HG03342 (cell line): Measurements from ENCODE around the gene MRNIP.

Experiments
- ATAC-seq: cut with Tn5 transposase; IDR thresholded peaks from one replicate; pipeline ENCODE4 v1.9.1; 2021; ENCODE audit warnings: mild to moderate bottlenecking, moderate library complexity; ENCODE audit not compliant: unreplicated experiment

MRNIP gene

DNA sequence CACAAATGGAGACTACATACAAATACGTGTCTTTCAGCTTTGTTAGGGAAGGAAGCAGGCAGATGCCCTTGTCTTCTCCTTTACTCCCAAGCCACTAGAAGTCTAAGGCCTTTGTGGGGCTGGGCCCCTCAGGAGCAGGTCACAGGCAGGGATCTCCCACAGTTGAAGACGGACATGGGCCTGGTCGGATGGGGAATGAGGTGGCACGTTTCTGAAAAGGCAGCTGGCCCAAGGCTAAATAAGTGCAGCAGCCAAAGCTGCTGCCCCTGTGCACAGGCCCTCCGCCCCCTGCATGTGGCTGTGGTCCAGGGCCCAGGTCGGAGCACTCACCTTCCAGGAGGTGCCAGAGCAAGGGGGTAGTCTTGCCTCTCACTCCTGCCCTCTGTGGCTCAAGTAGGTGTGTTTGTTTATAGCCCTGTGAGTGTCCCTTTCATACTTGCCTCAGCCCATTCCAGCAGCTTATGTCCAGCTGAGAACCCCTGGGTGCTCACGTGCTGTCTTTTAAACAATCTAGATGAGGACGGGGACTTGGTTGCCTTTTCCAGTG is 36.1 kb downstream of the MRNIP start:
- ATAC-seq = no peak

DNA sequence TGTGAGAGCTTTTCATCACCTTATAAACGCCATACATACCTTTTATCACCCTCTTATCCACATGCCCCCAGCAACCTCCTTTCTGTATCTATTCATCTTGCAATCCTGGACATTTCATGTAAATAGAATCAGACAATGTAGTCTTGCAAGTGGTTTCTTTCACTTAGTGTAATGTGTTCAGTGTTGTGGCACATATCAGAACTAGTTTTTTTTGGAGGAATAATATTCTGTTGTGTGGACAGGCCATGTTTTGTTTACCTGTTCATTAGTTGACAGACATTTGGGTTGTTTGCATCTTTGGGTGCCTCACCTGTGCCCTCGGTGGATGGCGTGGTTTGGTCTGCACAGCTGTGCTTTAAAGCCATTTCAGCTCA is 36.6 kb downstream of the MRNIP start:
- no peak for ATAC-seq

- ATAC-seq = peak; percentile 43
These were observed 37.1 kb downstream of the MRNIP start for GRCh38 chr5:179821298-179822058.

DNA sequence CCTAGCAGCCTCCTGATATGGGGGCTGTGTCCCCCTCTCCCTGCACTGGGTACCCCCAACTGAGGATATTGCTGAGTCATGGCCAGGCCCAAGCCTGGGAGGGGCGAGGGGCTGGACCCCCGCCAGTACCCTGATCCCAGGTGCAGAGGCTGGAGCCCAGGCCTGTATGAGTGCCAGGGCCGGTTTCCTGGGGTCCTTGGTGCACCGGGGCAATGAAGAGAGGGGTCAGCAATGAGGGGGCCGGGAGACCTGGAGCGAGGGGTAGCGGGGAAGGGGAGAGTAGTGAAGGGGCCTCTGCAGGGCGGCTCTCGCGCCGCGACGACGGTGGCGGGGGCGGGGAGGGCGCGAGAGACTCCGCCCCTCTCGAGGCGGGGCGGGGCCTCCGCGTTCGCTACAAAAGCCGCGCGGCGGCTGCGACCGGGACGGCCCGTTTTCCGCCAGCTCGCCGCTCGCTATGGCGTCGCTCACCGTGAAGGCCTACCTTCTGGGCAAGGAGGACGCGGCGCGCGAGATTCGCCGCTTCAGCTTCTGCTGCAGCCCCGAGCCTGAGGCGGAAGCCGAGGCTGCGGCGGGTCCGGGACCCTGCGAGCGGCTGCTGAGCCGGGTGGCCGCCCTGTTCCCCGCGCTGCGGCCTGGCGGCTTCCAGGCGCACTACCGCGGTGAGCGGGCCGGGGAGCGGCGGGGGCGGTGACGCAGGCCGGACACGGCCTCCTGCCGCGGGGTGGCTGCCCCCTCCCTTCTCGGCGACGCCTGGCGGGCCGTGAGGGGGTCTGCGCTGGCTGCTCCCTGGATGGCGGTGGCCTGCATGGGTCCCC is 37.9 kb downstream of the MRNIP start, which contains the start of gene SQSTM1:
TSS of gene SQSTM1 (plus strand) at position 423 of the 815 bp plus-strand sequence. CDS start at position 455, 32 bp downstream.
- ATAC-seq = peak; percentile 37

DNA sequence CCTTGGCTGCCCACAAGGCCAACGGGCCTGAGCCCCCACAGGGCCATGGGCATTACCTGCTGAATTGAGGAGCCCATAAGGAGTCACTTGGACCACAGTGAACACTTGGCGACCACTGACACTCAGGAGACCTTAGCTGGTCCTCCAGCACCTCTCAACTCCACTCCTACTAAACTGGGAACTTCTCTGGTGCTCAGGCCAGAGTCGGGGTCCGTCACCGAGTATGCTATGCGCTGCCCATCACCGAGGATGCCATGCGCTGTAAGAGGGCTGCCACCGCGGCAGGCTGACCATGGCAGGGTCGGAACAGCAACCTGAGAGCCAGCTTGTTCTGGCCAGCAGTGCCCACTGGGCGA is 38.5 kb downstream of the MRNIP start:
- ATAC-seq = no peak

DNA sequence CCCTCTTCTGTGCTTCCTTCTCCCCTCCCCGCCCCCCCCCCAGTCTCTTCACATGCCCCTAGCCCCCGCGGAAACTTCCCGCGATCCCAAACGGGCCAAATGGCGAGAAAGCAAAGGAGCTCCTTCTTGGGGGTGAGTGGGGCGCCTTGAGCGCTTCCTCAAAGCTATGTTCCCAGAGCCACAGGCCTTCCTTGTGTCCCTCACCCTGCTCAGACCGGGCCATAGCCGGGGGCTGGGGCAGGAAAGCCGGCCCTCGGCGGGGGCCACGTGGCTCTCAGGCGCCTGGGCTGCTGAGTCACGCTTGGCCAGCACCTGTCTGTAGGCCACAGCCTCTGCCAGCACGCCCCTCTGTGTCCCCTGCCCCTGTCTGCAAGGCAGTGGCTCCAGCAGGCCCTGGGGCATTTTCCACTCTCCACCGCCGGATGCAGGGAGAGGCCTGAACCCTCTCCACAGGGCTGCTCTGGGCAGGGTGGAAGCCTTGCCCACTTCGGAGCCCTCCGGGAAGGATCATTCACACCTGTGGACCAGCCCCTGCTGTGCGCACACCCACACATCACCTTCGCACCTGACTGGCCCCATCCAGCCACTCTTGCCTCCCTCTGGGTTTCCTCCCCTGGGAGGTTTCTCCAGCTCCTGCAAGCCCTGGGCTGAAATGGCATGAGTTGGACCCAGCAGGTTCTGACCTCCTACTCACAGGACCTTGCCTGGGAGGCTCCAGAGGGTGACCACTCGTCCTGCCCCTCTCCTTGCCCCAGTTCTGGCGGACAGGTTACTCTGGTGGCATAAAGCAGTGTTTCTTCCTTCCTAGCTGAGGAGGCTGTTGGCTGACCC is 39.1 kb downstream of the MRNIP start:
- no peak for ATAC-seq

GRCh38 chr5:179818746-179819295 is 39.8 kb downstream of the MRNIP start:
- peak; percentile 67 for ATAC-seq

DNA sequence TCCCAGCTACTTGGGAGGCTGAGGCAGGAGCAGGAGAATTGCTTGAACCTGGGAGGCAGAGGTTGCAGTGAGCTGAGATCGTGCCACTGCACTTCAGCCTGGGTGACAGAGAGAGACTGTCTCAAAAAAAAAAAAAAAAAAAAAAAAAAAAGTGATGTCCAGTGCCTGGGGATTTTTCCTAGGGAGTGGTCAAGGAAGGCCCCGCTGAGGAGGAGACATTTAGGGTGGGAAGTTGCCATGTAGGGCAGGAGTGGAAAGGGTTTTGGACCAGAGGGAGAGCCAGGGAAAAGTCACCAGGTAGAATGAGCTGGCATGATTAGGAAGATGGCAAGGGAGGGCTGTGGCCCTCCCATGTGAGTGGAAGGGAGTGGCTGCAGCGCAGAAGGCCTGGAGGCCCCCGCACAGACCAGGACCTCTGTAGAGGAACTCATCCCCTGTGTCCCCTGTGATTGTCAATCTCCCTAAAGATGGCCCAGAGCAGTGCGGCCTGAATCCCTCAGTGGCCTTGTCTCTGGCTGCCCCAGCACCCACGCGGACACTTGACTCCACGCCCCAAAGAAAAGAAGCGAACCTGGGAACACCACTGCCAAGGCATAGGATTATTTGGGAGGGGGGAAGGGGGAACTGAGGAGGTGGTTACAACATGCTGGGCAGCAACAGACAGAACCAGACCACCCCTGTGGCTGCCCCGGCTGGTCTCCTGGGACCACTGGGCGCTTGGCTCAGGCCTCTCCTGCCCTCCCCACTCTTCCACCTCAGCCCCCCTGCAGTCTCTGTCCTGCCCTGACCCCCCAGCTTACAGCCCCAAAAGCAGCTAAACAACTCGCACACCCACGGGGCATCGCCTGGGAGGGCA is 40.5 kb downstream of the MRNIP start:
- no peak for ATAC-seq

DNA sequence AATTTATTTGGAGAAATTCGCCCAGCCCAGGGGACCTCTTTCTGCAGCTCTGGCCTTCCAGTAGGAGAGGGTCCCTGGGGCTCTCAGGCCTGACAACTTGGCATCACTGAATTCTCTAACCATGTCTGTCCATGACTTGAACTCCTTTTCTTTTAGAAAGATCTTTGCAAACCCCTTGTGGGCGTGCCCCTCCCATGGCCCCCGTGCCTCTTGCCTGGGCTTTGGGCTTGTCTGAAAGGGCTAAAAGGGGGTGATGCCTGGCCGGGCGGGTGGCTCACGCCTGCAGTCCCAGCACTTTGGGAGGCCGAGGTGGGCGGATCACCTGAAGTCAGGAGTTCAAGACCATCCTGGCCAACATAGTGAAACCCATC is 41.2 kb downstream of the MRNIP start:
- no peak for ATAC-seq

DNA sequence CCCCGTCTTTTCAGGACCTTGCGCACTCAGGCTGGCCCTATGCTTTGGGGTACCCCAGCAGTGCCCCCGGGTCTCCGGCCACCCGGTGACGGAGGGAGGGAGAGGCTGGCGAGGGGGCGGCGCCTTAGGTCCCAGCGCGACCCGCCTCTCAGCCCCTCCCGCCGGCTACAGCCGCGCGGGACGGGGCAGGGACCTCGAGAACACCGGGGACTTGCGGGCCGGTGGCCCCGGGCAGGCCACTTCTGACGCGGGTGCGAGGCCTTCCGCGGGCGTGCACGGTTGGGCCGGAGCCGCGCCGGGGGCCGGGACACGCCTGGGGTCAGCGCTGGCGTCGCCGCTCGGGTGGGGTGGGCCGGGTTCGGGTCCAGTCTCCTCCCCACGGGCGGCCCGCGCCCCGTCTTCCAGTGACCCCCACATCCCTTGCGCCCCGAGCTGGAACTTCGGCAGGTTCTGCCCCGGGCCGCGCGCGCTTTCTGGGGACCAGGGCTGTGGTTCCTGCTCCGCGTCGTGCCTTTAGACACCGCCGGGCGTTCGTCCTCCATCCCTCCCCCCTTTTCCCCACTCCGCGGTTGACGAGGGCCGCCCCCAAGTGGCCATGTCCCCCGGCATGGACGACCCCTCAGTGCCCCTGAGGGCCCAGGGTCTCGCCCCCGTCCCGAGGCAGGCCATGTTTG is 41.7 kb downstream of the MRNIP start:
- ATAC-seq = no peak

- no peak for ATAC-seq
These were observed 42.2 kb downstream of the MRNIP start for GRCh38 chr5:179816401-179816795.

- no peak for ATAC-seq
These were observed 42.9 kb downstream of the MRNIP start for GRCh38 chr5:179815491-179816249.

- no peak for ATAC-seq
These were observed 44.5 kb downstream of the MRNIP start for GRCh38 chr5:179814090-179814489.

DNA sequence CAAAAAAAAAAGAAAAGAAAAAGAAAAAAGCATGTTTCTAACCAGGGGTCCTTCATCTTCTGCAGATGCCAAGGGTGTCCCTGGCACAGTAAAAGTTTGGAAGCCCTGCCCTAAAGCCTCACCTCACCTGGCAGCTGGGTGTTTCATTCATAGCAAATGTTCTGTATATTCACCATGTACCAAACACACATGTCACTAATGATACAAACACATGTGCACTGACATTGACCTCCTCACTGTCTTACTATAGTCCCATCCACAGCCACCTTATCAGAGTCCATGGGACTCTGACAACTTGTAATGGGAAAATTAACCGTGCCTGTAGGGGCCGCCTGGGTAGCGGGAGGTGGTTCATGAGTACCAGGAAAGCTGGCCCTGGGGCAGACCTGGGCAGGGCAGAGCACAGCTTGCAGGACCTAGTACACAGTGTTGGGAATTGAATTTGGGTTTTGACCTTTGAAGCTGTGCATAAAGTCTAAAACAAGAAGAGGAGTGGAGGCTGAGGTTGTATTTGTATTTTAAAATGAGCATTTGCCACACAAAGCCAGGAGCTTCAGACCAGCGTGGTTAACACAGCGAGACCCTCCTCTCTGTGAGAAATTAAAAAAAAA is 45.5 kb downstream of the MRNIP start:
- no peak for ATAC-seq

- no peak for ATAC-seq
These were observed 46.3 kb downstream of the MRNIP start for GRCh38 chr5:179812135-179812825.

GRCh38 chr5:179806250-179807048 is 52.2 kb downstream of the MRNIP start, which contains the start of gene MGAT4B:
TSS of gene MGAT4B (minus strand) at chr5:179806866. CDS start at chr5:179806583, 283 bp downstream.
- peak; percentile 70 for ATAC-seq
